ENCODE results near the gene GNAZ.

GNAZ gene

GRCh38 chr22:23098718-23099530, 28.6 kb downstream of the GNAZ start:
- TF ChIP-seq CTCF (IDR thresholded peaks at IDR 0.05) = no peak

- no peak for TF ChIP-seq CTCF (IDR thresholded peaks at IDR 0.05)
These were observed 29.1 kb downstream of the GNAZ start for GRCh38 chr22:23099531-23099804.

- TF ChIP-seq CTCF (IDR thresholded peaks at IDR 0.05) = no peak
These were observed 29.9 kb downstream of the GNAZ start for GRCh38 chr22:23100124-23100801.

GRCh38 chr22:23101524-23101923, 31.2 kb downstream of the GNAZ start:
- TF ChIP-seq CTCF (IDR thresholded peaks at IDR 0.05) = no peak

GRCh38 chr22:23102002-23102655, 31.8 kb downstream of the GNAZ start:
- no peak for TF ChIP-seq CTCF (IDR thresholded peaks at IDR 0.05)

GRCh38 chr22:23102776-23103175, 32.5 kb downstream of the GNAZ start:
- TF ChIP-seq CTCF (IDR thresholded peaks at IDR 0.05) = no peak

GRCh38 chr22:23103199-23103954, 33.1 kb downstream of the GNAZ start:
- TF ChIP-seq CTCF (IDR thresholded peaks at IDR 0.05) = no peak
